ENCODE results near the gene CGN. TPM values are rescaled to one million over a fixed set of nuclear protein-coding genes. Genes with fewer than 3 reads are reported as not detected.

CGN gene
- total and polyA plus RNA-seq, 2 donors (not counting 3 experiments of a cell fraction or from before 2014, with no cell fraction given): 0.32 to 0.73 TPM

DNA sequence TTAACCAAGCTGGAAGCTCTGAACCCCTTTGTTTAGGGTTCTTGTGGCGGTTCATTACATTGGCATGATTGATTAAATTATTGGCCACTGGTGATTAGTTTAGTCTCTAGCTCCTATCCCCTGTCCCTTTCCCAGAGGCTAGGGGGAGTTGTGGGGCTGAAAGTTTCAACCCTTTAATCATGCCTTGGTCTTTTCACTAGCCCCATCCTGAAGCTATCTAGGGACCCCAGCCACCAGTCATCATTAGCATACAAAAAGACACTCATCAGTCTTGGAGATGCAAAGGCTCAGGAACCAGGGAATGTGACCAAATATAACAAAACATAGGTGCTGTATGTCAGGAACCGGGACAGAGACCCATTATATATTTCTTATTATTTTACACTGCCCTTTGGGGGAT is 66.0 kb downstream of the CGN start:
- H2AFZ ChIP-seq (ENCODE audit: low read depth, low read length): no peak overlapping the region
- FAIRE-seq (no peak), DNase-seq (ENCODE audit: low read depth, low spot score) (no peak)
- no peaks in the 10 kb centered on the region for H3K4me1 ChIP-seq (ENCODE audit: control insufficient read depth, extremely low read depth, insufficient read depth, low read length)
- TF ChIP-seq JUN (IDR thresholded peaks at IDR 0.05; ENCODE audit: borderline replicate concordance, insufficient read depth, insufficient read length, low read depth): no peak
- no peak for TF ChIP-seq FOS (IDR thresholded peaks at IDR 0.05; ENCODE audit: borderline replicate concordance, insufficient read depth, low read length)
- no peak for TF ChIP-seq GATA2 (IDR thresholded peaks at IDR 0.05; ENCODE audit: insufficient read depth, insufficient read length, low read depth, low read length)
- TF ChIP-seq EZH2 (IDR thresholded peaks at IDR 0.05; ENCODE audit: borderline replicate concordance, low read depth, low read length, severe bottlenecking): no peak
- TF ChIP-seq CTCF (IDR thresholded peaks at IDR 0.05; ENCODE audit: extremely low read depth in 1 of 2, insufficient read depth in 1 of 2, low read depth in 1 of 2, low read length in 2 of 2): no peak
- TF ChIP-seq POLR2AphosphoS5 (IDR thresholded peaks at IDR 0.05; ENCODE audit: insufficient read depth, low read depth, low read length): no peak
- TF ChIP-seq MYC (IDR thresholded peaks at IDR 0.05; ENCODE audit: low read depth, low read length): no peak
- TF ChIP-seq, protein P1, sequence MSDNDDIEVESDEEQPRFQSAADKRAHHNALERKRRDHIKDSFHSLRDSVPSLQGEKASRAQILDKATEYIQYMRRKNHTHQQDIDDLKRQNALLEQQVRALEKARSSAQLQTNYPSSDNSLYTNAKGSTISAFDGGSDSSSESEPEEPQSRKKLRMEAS (IDR thresholded peaks at IDR 0.05; ENCODE audit: insufficient read depth, insufficient read length): no peak
- TF ChIP-seq POLR2A (IDR thresholded peaks at IDR 0.05; ENCODE audit: low read depth, low read length): no peak
- no peak overlapping the region for H3K27ac ChIP-seq (ENCODE audit: insufficient read depth, low read depth, low read length)
- H3K9ac ChIP-seq (replicated peaks; ENCODE audit: extremely low read depth, insufficient read depth, low read length): no peak overlapping the region
- POLR2A ChIA-PET: no interaction called here
- dilution Hi-C loops (cut with MboI; ENCODE audit: extremely low pct_ligation_motif_present, low sequenced_read_pairs): no loop called here
- no peaks in the 10 kb centered on the region for H3K36me3 ChIP-seq (ENCODE audit: control insufficient read depth in 2 of 2, extremely low read depth in 1 of 2, insufficient read depth in 2 of 2, low read length in 2 of 2)
- H3K79me2 ChIP-seq (ENCODE audit: control insufficient read depth, insufficient read depth, low read length): no peaks in the 10 kb centered on the region
- no peak overlapping the region for H3K4me3 ChIP-seq (replicated peaks in 1 of 3; ENCODE audit: insufficient read depth in 1 of 3, low read depth in 1 of 3, low read length in 3 of 3)
- no peaks in the 10 kb centered on the region for H4K20me1 ChIP-seq (replicated peaks; ENCODE audit: control insufficient read depth, extremely low read depth, insufficient read depth, low read length)
- H3K9me3 ChIP-seq (replicated peaks; ENCODE audit: control insufficient read depth, insufficient read depth, low read length): no peaks in the 10 kb centered on the region
- no peak overlapping the region for H3K4me2 ChIP-seq (ENCODE audit: insufficient read depth, low read length)
- no peaks in the 10 kb centered on the region for H3K27me3 ChIP-seq (ENCODE audit: control insufficient read depth in 2 of 2, insufficient read depth in 2 of 2, low read length in 2 of 2)
- H3K9me1 ChIP-seq (replicated peaks; ENCODE audit: control insufficient read depth, extremely low read depth, insufficient read depth, low read length): no peaks in the 10 kb centered on the region
- intact Hi-C loops (cut with micrococcal nuclease): no loop called here
- CTCF ChIA-PET: interaction anchor here (1.5 to 3.1 kb wide), 2 partner anchors 11 to 24 kb away, joined by 3 to 9 read pairs; no protein-coding TSS in a partner anchor
- BruUV-seq (replicated peaks): no TSS peak
